ENCODE measurements around the gene SHC2.
A peak's percentile ranks its signal among the peaks of the same experiment; 100 is the strongest.
"Not testable (repeated sequence)": the region's sequence is repeated elsewhere in the genome, so short reads cannot be mapped to it uniquely, and the experiment has no call there.

The SHC2 gene

DNA sequence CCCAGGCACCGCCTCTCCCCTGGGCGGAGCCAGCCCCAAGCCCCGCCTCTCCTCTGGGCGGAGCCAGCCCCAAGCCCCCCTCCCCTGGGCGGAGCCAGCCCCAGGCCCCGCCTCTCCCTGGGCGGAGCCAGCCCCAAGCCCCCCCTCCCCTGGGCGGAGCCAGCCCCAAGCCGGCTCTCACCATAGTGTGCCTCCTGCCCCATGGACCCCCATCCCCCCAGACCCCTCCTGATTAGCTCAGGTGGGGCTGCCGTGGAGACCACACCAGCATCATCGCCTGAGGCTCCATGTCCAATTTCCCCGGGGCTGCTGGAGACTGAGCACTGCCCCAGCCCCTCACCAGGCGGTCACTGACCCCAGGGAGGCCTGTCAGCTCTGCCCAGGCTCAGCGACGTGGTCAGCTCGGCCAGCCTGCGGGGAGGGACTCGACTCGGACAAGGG is 31.3 kb upstream of the SHC2 start:
- DNase-seq = no peak

- no peak for DNase-seq
Measured at GRCh38 chr19:491146-491741, 30.4 kb upstream of the SHC2 start.

DNA sequence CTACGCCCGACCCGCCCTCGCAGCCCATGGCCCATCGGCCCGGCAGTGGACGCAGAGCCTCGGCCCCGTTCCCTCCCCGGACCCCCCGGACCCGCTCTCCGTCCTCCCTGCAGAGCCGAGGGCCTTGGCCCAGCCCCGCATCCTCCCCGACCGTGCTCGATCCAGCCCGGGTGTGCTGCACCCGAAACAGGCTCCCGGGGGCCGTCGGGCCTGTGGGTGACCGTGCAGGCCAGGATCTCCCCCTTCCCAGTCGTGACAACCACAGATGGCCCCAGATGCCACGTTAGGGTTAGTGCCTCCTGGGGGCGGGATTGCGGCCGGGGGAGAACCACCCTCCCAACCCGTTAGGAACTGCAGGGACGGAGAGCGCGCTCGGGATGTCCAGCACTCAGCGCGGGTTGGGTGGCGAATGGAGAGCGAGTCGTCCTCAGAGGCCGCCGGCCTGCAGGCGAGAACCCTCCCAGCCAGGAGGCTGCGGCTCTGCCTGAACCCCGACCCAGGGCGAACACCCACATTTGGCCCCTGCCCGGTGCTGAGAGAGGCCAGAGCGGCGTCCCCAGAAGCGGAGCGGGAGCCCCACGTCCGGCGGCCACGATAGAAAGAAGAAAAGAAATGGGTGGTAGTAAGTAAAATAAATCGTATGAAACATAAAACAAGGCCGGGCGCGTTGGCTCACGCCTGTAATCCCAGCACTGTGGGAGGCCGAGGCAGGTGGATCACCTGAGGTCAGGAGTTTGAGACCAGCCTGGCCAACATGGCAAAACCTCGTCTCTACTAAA is 28.8 kb upstream of the SHC2 start:
- DNase-seq = no peak

DNA sequence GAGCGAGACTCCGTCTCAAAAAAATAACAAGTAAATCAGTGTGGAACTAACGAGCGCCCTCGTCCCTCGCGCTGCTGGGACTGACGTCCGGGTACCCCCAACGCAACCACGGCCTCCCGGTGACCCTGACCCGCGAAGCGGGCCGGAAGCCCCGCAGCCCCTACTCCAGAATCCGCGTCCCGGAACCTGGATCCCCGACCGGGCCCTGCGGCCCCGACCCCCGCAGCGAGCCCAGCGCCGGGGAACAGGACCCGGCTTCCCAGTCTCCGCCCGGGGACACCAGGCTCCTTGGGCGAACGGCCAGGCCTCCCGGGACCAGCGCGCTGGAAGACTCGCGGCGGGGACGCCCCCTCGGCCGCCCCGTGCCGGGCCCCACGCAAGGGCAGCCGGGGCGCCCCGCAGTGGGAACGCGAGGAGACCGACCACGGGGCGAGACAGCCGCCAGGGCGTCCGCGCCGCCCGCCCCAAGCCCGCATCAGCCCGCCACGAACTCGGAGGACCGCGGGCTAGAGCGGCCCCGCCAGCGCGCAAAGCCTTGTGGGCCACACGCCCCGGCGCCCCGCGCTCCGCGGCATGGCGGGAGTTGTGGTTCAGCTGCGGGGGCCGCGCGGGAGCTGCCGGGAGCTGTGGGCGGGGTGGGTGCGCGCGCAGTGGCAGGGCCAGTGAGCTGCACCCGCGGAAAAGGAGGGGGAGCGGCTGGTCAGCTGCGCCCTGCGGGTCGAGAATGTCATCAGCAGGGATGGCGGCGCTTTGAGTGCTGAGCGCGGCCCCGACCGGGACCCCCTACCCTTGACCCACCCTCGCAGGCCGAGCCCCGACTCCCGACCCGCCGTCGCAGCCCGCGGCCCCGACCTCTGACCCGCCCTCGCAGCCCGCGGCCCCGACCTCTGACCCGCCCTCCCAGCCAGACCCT is 27.9 kb upstream of the SHC2 start:
- peak; percentile 92 for DNase-seq

GRCh38 chr19:485583-486236 is 24.9 kb upstream of the SHC2 start:
- no peak for DNase-seq

GRCh38 chr19:485077-485476 is 24.2 kb upstream of the SHC2 start:
- no peak for DNase-seq

DNA sequence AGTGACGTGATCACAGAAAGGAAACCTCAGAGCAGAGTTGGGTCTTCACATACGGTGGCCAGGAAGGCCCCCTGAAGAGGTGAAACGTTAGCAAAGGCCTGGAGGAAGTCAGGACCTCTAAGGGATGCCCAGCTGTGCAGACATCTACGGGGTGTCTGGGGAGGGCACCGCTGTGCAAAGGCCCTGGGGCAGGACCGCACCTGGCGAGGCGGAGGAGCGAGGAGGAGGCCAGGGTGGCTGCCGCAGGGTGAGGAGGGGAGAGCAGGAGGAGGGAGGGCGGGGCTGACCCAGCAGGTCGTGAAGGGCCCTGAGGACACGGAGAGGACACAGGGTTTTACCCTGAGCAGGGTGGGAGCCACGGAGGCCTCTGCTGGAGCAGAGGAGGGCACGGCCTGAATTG is 23.7 kb upstream of the SHC2 start:
- DNase-seq = no peak

DNA sequence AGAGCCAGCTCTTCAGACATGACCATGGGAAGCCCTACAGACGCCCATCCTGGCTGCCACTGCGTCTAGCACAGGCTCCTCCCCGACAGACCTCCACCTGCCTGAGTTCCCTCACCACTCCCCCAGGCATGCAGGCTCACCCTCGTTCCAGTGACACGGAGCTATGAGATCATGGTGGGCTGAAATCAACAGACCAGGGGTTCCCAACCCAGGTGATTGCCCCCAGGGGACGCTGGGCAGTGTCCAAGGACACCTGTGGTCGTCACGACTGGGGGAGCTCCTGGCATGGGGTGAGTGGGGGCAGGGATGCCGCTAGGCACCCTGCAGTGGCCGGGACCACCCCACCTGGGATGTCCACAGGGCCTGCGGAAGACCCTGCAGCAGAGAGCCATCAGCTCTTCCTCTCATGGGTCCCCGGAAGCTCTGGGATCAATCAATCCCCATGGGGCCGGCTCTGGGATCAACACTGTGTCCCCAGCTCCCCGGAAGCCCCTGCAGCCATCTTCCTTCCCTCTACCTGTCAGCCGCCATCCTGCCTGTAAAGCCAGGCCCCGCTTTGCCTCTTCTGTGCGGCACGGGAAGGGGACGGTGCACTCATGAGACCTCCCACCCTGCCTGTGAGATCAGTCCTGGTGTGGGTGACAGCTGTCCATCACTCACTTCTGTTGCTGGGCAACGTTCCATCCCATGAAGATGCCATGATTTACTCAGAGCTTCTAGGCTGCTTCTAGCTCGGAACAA is 22.7 kb upstream of the SHC2 start:
- no peak for DNase-seq

GRCh38 chr19:482186-483041 is 21.6 kb upstream of the SHC2 start:
- no peak for DNase-seq

DNA sequence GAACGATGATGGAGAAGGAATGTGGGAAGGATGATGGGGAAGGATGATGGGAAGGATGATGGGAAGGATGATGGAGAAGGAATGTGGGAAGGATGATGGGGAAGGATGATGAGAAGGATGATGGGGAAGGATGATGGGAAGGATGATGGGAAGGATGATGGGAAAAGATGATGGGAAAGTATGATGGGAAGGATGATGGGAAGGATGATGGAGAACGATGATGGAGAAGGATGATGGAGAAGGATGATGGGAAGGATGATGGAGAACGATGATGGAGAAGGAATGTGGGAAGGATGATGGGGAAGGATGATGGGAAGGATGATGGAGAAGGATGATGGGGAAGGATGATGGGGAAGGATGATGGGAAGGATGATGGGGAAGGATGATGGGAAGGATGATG is 20.3 kb upstream of the SHC2 start:
- DNase-seq = not testable (repeated sequence)

GRCh38 chr19:480016-480855 is 19.4 kb upstream of the SHC2 start:
- DNase-seq = no peak

DNA sequence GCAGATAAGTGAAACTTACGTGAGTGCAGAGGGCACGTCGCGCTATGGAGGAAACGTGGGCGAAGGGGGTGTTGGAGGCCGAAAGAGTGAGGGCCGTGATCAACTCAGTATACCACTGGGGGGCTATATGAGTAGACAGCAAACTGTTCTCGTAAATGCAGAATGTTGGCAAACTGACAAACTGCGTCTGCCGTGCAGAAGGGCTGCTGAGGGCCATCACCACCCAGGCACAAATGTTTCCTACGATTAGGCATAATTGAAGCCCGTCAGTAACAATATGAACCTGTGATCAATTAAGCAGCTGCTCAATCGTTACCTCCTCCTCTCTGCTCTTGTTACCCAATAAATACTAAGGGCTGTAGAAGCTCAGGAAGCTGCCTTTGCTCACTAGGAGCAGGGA is 18.1 kb upstream of the SHC2 start:
- DNase-seq = no peak

GRCh38 chr19:478236-478903 is 17.5 kb upstream of the SHC2 start:
- no peak for DNase-seq

- DNase-seq = no peak
Measured at GRCh38 chr19:475360-475759, 14.5 kb upstream of the SHC2 start.

DNA sequence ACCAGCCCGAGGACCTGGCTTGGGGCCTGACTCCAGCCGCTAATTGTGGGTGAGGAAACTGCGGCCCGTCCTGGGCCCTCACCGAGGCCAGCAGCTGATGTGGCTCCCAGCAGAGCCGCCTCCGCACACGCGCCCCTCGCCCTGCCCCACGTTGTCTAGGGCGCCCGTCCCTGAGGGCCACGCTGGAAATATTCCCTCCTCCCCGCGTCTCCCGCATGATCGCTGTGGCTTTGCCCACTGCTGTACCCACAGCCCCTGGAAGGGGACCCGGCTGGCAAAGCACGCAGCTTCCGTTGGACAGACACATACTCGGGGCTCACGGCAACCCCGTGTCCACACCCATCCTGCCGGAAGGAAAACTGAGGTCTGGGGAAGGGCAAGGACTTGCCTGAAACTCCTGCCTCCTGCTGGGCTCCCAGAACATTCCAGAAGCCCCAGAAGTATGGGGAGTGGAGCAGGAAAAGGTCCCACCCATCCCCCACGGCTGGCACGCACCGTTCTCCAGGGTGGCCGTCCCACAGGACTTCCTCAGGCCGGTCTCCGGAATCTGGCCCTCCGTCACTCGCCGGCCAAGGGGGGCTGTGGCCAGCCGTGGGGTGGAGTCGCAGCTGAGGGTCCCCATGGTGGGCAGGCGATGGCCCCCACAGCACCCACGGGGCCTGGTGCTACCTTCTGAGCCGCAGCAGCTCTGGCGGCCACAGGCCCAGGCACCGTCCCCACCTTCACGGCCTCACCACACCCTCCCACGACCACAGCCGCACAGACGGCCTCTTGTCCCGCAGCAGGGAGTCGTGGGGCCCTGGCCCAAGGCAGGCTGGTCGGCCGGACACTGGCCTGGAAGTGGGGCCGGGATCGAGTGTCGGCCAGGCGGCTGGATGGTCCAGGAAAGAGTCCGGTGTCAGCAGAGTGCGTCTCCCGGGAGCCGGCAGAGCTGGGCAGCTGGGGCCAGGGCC is 13.6 kb upstream of the SHC2 start:
- no peak for DNase-seq

DNA sequence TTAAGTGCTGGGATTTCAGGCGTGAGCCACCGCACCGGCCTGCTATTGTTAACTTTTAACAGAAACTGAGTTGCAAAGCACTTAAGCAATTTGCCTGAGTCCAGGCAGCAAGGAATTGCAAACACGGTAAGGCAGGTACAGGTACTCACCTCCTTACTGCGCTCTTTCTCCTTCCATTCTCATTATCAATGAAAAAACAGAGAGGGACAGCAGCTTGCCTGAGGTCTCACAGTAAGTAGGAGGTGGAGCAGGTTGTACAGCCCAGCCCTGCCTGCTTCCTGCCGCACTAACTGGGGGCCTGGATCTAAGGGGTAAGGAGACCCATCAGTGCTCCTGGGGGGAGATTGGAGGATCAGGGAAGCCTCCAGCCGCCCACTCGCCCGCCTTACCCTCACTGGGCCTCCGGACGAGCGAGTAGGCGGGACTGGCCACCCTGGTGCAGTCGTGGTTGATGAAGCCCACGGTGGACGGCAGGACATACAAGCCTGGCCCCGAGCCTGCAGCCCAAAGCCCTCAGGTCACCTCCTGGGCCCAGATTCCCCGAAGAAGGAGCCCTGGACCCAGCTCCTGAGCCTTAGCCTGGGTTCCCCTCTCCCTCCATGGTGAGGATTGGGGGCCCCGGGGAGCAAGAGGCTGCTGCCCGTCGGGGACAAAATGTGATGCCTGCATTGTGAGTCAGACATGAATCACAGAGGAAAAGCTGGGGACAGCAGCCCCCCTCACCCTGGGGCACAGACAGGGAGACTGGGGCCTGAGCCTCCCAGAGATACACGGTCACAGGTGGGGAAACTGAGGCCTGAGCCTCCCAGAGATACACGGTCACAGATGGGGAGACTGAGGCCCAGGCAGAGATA is 11.4 kb upstream of the SHC2 start:
- no peak for DNase-seq

- no peak for DNase-seq
Measured at GRCh38 chr19:470701-471100, 9.9 kb upstream of the SHC2 start.

- no peak for DNase-seq
Measured at GRCh38 chr19:469833-470232, 9.0 kb upstream of the SHC2 start.
